ENCODE results near the gene ABCE1.

ABCE1 gene

DNA sequence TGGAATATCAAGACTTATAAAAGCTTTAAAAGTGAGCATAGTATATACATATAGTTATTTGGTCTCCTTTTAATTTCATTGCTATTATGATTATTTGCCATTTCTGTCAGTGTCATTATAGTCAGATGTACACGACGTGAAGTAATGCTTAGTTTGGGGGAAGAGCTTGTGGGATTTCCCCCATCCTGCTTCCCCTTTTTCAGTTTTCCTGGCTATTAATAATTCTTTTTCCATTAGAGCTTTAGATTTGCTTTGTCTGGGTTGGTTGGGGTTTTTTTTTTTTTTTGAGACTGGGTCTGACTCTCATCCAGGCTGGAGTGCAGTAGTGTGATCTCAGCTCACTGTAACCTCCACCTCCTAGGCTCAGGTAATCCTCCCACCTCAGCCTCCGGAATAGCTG lies 5.4 kb downstream of the ABCE1 start:
- Histone ChIP-seq H3K4me3 (ENCODE audit: low read length) (peak overlapping the region; percentile 11; the same call in 1 of the 2 replicates), H3F3A (ENCODE audit: control insufficient read depth, insufficient read depth) (no peaks in the 10 kb centered on the region), H4K20me1 (ENCODE audit: control insufficient read depth, insufficient read depth, low read depth, low read length) (peaks cover 3% of the 10 kb centered on the region), H3K9me2 (replicated peaks; ENCODE audit: control insufficient read depth, low read length) (no peaks in the 10 kb centered on the region), H3K4me2 (ENCODE audit: low read length) (peak overlapping the region; percentile 52), H3K4me1 (ENCODE audit: control insufficient read depth, low read length) (peaks cover 55% of the 10 kb centered on the region), H3K27me3 (ENCODE audit: control insufficient read depth, low read length) (no peaks in the 10 kb centered on the region), H3K9me3 (ENCODE audit: control insufficient read depth, insufficient read depth, low read length) (no peaks in the 10 kb centered on the region), H3K79me2 (ENCODE audit: control insufficient read depth, low read length) (peaks cover 85% of the 10 kb centered on the region), H3K27ac (ENCODE audit: low read depth, low read length) (no peak overlapping the region), H3K36me3 (ENCODE audit: control insufficient read depth, low read length) (peaks cover 89% of the 10 kb centered on the region)
- TF ChIP-seq, protein P1, sequence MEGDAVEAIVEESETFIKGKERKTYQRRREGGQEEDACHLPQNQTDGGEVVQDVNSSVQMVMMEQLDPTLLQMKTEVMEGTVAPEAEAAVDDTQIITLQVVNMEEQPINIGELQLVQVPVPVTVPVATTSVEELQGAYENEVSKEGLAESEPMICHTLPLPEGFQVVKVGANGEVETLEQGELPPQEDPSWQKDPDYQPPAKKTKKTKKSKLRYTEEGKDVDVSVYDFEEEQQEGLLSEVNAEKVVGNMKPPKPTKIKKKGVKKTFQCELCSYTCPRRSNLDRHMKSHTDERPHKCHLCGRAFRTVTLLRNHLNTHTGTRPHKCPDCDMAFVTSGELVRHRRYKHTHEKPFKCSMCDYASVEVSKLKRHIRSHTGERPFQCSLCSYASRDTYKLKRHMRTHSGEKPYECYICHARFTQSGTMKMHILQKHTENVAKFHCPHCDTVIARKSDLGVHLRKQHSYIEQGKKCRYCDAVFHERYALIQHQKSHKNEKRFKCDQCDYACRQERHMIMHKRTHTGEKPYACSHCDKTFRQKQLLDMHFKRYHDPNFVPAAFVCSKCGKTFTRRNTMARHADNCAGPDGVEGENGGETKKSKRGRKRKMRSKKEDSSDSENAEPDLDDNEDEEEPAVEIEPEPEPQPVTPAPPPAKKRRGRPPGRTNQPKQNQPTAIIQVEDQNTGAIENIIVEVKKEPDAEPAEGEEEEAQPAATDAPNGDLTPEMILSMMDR (IDR thresholded peaks at IDR 0.05; ENCODE audit: low read depth, low read length, poor library complexity, severe bottlenecking), result no peak
- TF ChIP-seq EZH2phosphoT487 (IDR thresholded peaks at IDR 0.05; ENCODE audit: borderline replicate concordance, low read length), result no peak

DNA sequence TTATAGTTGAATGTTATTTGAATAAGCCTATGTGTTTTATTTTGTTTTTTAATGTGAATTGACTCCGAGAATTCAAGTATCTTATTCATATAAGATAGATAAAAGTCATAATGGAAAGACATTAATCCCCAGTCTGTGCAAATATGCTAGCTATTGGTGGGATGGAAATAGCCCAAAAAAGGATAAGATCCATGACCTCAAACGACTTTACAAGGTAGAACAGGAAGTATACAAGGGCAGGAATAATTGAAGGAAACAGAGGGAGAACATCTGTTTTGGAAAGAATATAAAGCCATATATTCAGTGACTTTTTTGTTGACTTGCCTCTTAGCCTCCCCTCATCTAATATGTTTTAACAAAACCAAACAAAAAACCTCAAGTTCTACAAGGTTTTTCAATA lies 9.0 kb downstream of the ABCE1 start:
- peaks cover 93% of the 10 kb centered on the region for H3K36me3 ChIP-seq (ENCODE audit: control insufficient read depth, low read length)
- peaks cover 52% of the 10 kb centered on the region for H3K79me2 ChIP-seq (ENCODE audit: control insufficient read depth, low read length)

DNA sequence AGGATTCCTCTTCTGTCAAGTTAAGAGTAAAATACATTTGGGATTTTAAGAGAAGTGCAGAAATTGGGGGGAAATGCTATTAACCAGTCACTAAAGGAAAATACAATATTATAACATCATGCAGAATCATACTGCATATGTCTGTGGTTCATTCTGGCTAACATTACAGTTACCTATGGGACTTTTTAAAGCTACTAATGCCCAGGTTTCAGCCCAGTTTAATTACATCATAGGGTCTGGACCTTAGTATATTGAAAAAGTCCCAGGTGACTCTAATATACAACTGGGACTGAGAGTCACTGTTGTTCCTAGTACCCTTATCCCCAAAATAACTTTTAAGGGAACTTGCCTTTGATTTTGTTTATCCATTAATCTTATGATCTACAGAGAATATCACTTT lies 10.0 kb downstream of the ABCE1 start:
- TF ChIP-seq EZH2phosphoT487 (IDR thresholded peaks at IDR 0.05; ENCODE audit: borderline replicate concordance, low read length), result no peak
- TF ChIP-seq, protein P1 (IDR thresholded peaks at IDR 0.05; ENCODE audit: low read depth, low read length, poor library complexity, severe bottlenecking), result no peak
- peaks cover 93% of the 10 kb centered on the region for H3K36me3 ChIP-seq (ENCODE audit: control insufficient read depth, low read length)
- H4K20me1 ChIP-seq (ENCODE audit: control insufficient read depth, insufficient read depth, low read depth, low read length), result no peaks in the 10 kb centered on the region; the same call in 1 of the 2 replicates
- H3K27me3 ChIP-seq (ENCODE audit: control insufficient read depth, low read length), result no peaks in the 10 kb centered on the region
- H3K27ac ChIP-seq (ENCODE audit: low read depth, low read length), result no peak overlapping the region
- peaks cover 42% of the 10 kb centered on the region for H3K79me2 ChIP-seq (ENCODE audit: control insufficient read depth, low read length)
- no peaks in the 10 kb centered on the region for H3K9me2 ChIP-seq (replicated peaks; ENCODE audit: control insufficient read depth, low read length)
- peaks cover 36% of the 10 kb centered on the region for H3K4me1 ChIP-seq (ENCODE audit: control insufficient read depth, low read length)
- H3K4me2 ChIP-seq (ENCODE audit: low read length), result no peak overlapping the region
- H3K9me3 ChIP-seq (ENCODE audit: control insufficient read depth, insufficient read depth, low read length), result no peaks in the 10 kb centered on the region
- no peak overlapping the region for H3K4me3 ChIP-seq (ENCODE audit: low read length)
- H3F3A ChIP-seq (ENCODE audit: control insufficient read depth, insufficient read depth), result no peaks in the 10 kb centered on the region

More for the DNA sequence above, 9.0 kb downstream of the ABCE1 start:
- H3K9me2 ChIP-seq (replicated peaks; ENCODE audit: control insufficient read depth, low read length), result no peaks in the 10 kb centered on the region
- no peak overlapping the region for H3K27ac ChIP-seq (ENCODE audit: low read depth, low read length)
- H3K4me3 ChIP-seq (ENCODE audit: low read length), result no peak overlapping the region
- peaks cover 46% of the 10 kb centered on the region for H3K4me1 ChIP-seq (ENCODE audit: control insufficient read depth, low read length)
- H3K4me2 ChIP-seq (ENCODE audit: low read length), result no peak overlapping the region
- TF ChIP-seq, protein P1 (IDR thresholded peaks at IDR 0.05; ENCODE audit: low read depth, low read length, poor library complexity, severe bottlenecking), result no peak
- H3K9me3 ChIP-seq (ENCODE audit: control insufficient read depth, insufficient read depth, low read length), result no peaks in the 10 kb centered on the region
- no peaks in the 10 kb centered on the region for H3F3A ChIP-seq (ENCODE audit: control insufficient read depth, insufficient read depth)
- H4K20me1 ChIP-seq (ENCODE audit: control insufficient read depth, insufficient read depth, low read depth, low read length), result peaks cover 3% of the 10 kb centered on the region
- H3K27me3 ChIP-seq (ENCODE audit: control insufficient read depth, low read length), result no peaks in the 10 kb centered on the region

DNA sequence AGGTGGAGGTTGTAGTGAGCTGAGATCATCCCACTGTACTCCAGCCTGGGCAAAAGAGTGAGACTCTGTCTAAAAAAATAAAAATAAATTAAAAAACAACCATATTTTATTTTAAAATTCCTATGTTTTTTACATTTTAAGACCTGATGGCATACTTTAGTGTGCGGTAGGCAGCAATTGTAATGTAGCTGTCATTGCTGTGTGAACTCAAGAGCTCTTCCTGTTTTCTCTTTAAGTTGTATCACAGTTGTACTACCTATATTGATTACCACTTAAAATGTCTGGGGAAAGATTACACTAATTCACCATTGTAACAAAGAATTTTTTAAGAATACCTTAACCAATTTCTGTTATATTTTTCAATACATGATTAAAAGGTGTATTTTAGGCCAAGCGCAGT lies 27.3 kb downstream of the ABCE1 start:
- peaks cover 18% of the 10 kb centered on the region for H3F3A ChIP-seq (ENCODE audit: control insufficient read depth, insufficient read depth)
- TF ChIP-seq EZH2phosphoT487 (IDR thresholded peaks at IDR 0.05; ENCODE audit: borderline replicate concordance, low read length), result no peak
- TF ChIP-seq, protein P1 (IDR thresholded peaks at IDR 0.05; ENCODE audit: low read depth, low read length, poor library complexity, severe bottlenecking), result no peak
- no peak overlapping the region for H3K27ac ChIP-seq (ENCODE audit: low read depth, low read length)
- H3K4me1 ChIP-seq (ENCODE audit: control insufficient read depth, low read length), result no peaks in the 10 kb centered on the region
- no peak overlapping the region for H3K4me3 ChIP-seq (ENCODE audit: low read length)
- peaks cover 89% of the 10 kb centered on the region for H3K36me3 ChIP-seq (ENCODE audit: control insufficient read depth, low read length)
- no peaks in the 10 kb centered on the region for H3K9me2 ChIP-seq (replicated peaks; ENCODE audit: control insufficient read depth, low read length)
- H3K27me3 ChIP-seq (ENCODE audit: control insufficient read depth, low read length), result no peaks in the 10 kb centered on the region
- no peaks in the 10 kb centered on the region for H3K79me2 ChIP-seq (ENCODE audit: control insufficient read depth, low read length)
- no peaks in the 10 kb centered on the region for H3K9me3 ChIP-seq (ENCODE audit: control insufficient read depth, insufficient read depth, low read length)
- no peak overlapping the region for H3K4me2 ChIP-seq (ENCODE audit: low read length)
- H4K20me1 ChIP-seq (ENCODE audit: control insufficient read depth, insufficient read depth, low read depth, low read length), result no peaks in the 10 kb centered on the region

Data from DOHH2 (cell line).